ENCODE data around the gene PLEKHG5.

DNA sequence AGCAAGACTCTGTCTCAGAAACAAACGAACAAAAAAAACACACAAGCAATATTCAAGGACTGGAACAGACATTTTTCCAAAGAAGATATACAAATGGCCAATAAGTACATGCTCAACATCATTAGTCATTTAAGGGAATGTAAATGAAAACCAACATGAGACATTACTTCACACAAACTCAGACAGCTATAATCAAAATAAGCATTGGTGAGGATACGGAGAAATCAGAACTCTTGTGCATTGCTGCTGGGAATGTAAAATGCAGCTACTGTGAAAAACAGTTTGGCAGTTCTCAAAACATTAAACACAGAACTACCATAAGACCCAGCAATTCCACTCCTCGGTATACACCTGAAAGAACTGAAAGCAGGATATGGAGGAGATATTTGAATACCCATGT, 47.5 kb upstream of the PLEKHG5 start:
- TF ChIP-seq, protein P1, sequence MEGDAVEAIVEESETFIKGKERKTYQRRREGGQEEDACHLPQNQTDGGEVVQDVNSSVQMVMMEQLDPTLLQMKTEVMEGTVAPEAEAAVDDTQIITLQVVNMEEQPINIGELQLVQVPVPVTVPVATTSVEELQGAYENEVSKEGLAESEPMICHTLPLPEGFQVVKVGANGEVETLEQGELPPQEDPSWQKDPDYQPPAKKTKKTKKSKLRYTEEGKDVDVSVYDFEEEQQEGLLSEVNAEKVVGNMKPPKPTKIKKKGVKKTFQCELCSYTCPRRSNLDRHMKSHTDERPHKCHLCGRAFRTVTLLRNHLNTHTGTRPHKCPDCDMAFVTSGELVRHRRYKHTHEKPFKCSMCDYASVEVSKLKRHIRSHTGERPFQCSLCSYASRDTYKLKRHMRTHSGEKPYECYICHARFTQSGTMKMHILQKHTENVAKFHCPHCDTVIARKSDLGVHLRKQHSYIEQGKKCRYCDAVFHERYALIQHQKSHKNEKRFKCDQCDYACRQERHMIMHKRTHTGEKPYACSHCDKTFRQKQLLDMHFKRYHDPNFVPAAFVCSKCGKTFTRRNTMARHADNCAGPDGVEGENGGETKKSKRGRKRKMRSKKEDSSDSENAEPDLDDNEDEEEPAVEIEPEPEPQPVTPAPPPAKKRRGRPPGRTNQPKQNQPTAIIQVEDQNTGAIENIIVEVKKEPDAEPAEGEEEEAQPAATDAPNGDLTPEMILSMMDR (IDR thresholded peaks at IDR 0.05; ENCODE audit: low read length) = no peak
- TF ChIP-seq EZH2 (IDR thresholded peaks at IDR 0.05; ENCODE audit: borderline replicate concordance, low read length) = no peak
